Measurements from ENCODE around the gene ZNF728.

GRCh38 chr19:23052349-23052748 is 49.4 kb upstream of the ZNF728 start:
- TF ChIP-seq CTCF (IDR thresholded peaks at IDR 0.05; ENCODE audit: low read depth, low read length, missing input control) (no peak), YY1 (IDR thresholded peaks at IDR 0.05) (no peak), RAD21 (IDR thresholded peaks at IDR 0.05) (no peak), REST (IDR thresholded peaks at IDR 0.05) (no peak)
